Mammary epithelial cell (primary cell): ENCODE results near the gene ROCK1.

ENCODE experiments used
- EZH2 ChIP-seq: IDR thresholded peaks from 2 replicates; pipeline ENCODE4 v1.6.1; 2012; ENCODE audit warnings: low read length, inconsistent platforms, borderline replicate concordance
- TF ChIP-seq, protein P1 (sequence below), 2 donors: IDR thresholded peaks in 1 of 2; conservative IDR thresholded peaks in 1 of 2; 2 replicates each; pipeline ENCODE4 v1.5.1; 2011 to 2012; ENCODE audit warnings: inconsistent platforms in 2 of 2, low read length in 2 of 2, mild to moderate bottlenecking in 2 of 2, control low read depth in 1 of 2, low read depth in 1 of 2; ENCODE audit not compliant: insufficient read depth in 1 of 2; ENCODE audit errors: extremely low read depth in 1 of 2

GRCh38 chr18:21145371-21145770, 33.8 kb upstream of the ROCK1 start:
- TF ChIP-seq, protein P1, sequence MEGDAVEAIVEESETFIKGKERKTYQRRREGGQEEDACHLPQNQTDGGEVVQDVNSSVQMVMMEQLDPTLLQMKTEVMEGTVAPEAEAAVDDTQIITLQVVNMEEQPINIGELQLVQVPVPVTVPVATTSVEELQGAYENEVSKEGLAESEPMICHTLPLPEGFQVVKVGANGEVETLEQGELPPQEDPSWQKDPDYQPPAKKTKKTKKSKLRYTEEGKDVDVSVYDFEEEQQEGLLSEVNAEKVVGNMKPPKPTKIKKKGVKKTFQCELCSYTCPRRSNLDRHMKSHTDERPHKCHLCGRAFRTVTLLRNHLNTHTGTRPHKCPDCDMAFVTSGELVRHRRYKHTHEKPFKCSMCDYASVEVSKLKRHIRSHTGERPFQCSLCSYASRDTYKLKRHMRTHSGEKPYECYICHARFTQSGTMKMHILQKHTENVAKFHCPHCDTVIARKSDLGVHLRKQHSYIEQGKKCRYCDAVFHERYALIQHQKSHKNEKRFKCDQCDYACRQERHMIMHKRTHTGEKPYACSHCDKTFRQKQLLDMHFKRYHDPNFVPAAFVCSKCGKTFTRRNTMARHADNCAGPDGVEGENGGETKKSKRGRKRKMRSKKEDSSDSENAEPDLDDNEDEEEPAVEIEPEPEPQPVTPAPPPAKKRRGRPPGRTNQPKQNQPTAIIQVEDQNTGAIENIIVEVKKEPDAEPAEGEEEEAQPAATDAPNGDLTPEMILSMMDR (conservative IDR thresholded peaks at IDR 0.05 in 1 of 2, IDR thresholded peaks at IDR 0.05 in 1 of 2; ENCODE audit: extremely low read depth in 1 of 2, insufficient read depth in 1 of 2, low read depth in 1 of 2, low read length in 2 of 2), result no peak
- no peak for TF ChIP-seq EZH2
